Inferior parietal cortex (tissue), 1 donor: Measurements from ENCODE around the gene LRPAP1.

Experiments
- DNase-seq: peaks from one replicate; pipeline ENCODE4 v3.0.0-alpha.2; 2016; ENCODE audit errors: extremely low spot score

LRPAP1 gene

DNA sequence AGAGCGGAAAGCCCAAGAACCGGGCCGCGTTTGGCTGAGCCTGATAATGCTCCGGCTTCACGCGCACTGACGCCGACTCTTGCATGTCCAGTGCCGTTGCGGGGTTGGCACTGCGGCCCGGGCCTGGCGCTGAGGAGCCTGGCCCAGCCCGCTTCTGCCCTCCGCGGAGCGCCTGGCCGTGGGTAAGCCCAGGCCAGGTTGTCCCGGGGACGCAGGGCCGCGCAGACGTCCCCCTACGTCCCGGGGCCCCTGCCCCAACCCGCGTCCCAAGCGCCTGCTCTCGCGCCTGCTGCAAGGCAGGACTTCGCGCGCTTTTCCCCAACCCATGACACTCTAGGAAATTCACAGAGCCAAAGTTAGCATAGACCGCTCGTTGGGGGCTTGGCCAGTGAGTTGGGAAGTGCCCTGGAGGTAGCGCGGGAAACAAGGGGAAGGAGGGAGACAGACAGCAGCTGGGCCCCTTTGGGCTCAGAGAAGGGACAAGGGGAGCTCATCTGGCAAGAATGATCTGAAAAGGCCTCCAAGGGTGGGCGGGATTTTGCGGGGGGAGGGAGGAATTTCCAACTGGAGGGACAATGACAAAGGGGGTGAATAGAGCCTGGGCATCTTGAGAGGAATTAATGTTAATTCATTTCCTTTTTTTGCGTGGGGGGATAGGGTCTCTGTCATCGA, 665 bp upstream of the LRPAP1 start:
- no peak for DNase-seq

GRCh38 chr4:3531318-3531878, 824 bp downstream of the LRPAP1 start:
- peak; percentile 13 for DNase-seq

DNA sequence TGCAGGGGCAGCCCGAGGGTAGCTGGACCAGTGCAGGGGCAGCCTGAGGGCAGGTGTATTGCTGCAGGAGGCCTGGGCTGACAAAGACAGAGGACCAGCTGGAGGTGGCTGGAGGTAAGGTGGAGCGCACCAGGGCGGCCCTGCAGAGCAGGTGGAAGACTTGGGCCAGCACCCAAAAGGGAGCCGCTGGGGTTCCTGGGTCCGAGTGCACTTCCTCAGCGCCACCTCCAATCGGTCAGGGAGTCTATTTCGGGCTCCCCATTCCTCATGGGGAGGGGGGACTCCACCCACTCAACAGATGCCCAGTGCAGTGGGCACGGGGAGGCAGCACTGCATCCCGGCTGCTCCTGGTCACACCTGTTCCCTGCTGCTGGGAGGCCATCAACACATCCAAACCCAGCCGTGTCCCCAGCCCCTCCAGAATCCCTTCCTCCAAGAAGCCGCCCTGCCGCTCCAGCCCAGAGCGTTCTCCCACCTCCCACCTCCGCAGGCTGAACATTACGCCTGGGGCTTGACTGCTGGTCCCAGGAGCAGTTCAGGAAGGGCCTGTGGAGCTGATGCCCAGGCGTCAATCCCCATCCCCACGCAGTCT, 1.5 kb downstream of the LRPAP1 start:
- DNase-seq: no peak

DNA sequence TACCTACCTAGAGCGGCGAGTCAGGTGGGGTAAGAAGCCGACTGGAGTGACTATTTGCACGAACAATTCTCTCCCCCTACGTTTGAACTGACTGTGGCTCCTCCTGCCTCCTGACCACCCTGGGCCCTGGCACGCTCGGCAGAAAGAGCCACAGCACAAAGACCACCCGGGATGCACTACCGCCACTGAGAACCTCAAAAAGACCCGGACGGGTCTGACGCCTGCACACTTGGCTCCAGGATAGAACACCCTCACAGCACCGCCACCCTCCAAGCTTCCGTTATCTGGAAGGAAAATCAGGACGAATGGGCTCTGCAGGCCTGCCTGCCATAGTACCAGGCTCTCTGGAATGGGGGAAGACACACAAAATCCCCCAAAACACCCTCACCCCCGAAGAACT, 2.2 kb downstream of the LRPAP1 start:
- DNase-seq: no peak

DNA sequence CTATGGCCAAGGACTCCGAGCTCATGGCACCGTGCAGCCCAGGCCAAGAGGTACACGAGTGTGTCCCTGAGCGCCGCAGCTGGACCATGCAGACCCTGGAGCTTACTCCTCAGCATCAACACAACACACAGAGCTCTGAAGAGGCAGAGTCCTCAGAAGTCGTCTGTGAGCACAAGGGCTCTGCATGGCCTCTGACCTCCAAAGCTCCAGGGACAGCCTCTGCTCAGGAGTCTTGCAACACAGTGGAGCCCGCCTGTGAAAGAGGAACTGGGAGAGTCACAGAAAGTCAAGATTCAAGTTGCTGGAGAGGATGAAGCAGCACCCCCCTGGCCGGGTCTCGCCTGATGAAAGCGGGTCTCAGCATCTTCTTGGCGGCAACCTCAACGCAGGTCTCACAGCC, 2.9 kb downstream of the LRPAP1 start:
- no peak for DNase-seq

DNA sequence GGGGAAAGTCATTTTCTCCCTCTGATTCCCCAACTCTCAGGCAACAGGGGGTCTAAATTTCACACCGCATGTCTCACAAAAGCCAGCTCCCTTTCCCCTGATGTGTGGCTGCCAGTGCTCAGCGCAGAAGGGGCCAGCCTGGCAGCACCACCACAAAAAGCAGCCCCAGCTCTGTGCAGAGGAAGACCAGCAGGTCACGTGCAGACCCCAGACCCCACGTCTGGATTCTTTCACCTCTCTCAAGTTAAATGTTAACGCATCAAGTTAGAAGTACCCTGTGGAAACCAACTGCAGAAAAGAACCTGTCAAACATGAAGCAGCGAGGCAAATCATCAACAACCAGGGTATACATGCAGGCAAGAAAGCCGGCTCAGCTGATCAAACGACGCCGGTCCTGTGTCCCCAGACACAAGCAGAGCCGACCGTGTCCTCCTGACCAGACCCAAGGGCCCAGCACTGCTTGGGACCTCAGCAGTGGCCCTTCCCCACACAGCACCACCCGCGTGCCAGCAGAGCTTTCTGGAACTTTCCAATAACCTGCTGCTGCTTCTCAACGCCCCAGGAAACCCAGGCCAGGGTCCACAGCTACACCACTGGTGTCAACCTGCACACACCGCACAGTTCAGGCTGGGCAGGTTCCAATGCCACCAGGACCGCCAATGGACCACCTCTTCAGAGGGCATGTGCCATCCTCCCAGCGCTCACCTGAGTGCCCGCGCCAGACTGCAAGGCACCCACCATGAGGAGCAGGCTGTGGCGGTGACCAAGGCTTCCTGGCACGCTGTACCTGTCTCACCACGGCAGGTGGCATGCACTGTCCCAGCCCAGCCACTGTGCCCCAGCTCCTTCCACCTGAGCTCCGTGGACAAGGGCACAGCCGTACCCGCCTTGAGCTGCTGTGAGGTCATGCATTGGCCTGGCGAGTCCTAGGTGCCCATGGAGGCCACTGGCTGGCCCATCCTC, 4.0 kb downstream of the LRPAP1 start:
- DNase-seq: no peak

GRCh38 chr4:3527101-3527913, 4.9 kb downstream of the LRPAP1 start:
- DNase-seq: no peak

- no peak for DNase-seq
Observed at GRCh38 chr4:3526456-3526855, 5.8 kb downstream of the LRPAP1 start.

DNA sequence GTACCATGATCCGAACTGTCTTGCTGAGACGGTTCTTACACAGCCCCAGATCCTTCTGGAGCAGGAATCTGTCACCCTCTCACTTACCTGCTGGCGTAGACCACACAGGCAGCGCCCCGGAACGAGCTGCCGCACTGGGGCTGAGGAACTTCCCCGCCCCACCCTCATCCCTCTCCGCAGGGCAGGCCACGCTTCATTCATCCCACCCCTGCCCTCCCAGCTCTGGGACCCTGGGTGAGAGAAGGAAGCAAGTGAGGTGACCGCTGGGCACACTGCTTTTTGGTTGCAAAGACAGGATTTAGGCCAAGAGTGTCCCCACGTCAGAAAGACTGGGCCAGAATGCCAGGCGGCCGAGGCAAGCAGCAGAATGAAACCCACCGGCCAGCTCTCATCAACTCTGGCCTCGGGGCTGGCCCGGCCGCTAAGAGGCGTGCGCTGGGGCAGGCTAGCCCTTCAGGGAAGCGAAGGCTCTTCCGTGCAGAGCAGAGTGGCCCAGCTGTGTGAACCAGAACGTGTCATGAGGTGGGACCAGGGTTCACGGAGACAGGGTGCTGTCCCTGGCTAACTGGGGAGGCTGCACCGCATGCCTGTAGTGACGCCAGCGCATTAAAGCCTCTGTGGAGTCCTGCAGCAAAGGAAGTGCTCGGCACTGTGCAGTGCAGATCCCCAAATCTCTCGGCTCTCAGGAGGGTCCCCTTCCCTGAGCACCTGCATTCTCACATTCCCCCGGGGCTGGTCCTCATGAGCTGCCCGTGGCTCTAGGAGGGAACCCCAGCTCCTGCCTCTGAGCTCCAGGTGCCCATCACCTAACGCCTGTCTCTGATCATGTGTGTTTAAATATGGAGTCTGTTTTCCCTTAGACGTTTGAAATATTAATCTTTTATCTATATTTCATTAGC, 6.4 kb downstream of the LRPAP1 start:
- no peak for DNase-seq

DNA sequence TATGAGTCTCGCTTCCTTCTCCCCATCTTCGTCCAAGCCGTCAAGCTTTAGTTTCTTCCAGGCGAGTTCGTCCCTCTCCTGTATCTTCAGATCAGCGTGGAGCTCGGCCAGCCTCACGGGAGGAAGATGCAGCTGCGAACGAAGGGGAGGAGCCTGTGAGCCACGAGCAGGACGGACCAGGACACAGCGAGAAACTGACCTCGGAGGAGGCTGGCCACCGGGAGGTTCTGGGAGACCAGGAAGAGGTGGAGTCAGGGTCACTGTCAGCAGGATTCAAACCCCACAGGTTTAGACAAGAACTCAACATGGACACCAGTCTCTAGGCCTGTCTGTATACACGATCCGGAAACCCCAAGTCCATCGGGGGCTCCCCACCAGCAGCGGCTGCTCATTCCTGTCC, 7.3 kb downstream of the LRPAP1 start:
- DNase-seq: no peak

DNA sequence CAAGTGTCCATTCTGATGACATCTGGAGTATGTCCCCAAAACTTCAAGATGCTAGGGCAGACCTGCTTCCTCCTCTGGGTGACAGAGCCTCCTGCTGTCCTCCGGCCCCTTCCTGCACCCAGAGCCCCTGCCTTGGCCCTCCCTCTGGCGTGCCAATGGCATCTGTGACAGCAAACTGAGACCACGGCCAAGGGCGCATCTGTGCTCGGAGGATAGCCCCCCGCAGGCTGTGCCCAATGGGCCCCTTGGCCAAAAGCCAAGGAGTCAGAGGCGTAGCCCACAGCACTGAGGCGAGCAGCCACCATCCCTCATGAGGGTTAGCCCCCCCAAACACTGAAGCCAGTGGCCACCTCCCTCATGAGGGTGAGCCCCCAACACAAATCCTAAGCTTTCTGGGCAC, 7.9 kb downstream of the LRPAP1 start:
- DNase-seq: no peak

DNA sequence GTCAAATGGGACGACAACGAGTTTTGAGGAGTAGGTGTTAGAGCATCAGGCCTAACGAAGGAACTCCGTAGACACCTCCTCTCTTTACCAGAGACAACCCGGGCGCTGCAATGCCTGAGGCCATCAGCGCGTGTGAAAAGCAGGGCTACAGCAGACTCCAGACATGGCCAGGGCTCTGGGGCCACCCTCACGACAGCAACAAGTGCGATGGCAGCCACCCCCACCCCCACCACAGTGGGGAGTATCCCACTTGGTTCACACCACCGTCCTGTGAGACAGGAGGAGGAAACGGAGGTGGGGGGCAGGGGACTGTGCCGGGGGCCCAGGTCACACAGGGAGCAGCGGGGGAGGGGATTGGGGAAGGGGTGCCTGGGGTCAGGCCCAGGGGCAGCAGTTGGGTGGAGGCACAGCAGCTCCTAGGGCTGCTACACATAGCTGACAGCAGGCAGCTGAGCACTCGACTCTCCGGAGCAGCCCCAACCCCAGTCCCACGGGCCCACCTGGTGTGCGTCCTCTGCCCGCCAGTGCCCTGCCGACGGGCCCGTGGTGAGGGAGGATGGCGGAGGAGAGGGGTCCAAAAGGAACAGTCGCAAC, 8.5 kb downstream of the LRPAP1 start:
- DNase-seq: no peak

- no peak for DNase-seq
Observed at GRCh38 chr4:3523146-3523627, 9.0 kb downstream of the LRPAP1 start.

- DNase-seq: no peak
Observed at GRCh38 chr4:3522651-3523050, 9.6 kb downstream of the LRPAP1 start.

GRCh38 chr4:3522326-3522640, 9.9 kb downstream of the LRPAP1 start:
- no peak for DNase-seq

- no peak for DNase-seq
Observed at GRCh38 chr4:3521621-3522325, 10.4 kb downstream of the LRPAP1 start.

- no peak for DNase-seq
Observed at GRCh38 chr4:3520796-3521600, 11.2 kb downstream of the LRPAP1 start.

DNA sequence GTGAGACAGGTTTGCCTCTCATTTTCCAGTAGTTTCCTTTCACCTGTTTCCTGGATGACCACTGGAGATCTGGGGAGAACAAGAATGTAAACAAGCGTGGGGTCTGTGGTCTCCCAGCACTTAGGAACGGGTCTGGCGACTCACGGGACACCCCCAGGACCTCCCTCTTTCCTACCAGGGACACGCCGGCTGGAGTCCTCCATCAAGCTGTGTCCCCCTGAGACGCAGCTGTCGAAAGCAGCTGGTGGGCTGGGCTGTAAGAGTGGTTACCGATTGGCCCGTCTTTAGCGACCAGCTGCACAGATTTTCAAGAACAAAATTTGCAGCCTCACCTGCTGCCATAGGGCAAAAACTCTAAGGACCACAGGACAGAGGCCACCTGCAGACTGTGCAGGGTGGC, 11.9 kb downstream of the LRPAP1 start:
- no peak for DNase-seq
